ENCODE measurements around the gene SIN3B.

DNA sequence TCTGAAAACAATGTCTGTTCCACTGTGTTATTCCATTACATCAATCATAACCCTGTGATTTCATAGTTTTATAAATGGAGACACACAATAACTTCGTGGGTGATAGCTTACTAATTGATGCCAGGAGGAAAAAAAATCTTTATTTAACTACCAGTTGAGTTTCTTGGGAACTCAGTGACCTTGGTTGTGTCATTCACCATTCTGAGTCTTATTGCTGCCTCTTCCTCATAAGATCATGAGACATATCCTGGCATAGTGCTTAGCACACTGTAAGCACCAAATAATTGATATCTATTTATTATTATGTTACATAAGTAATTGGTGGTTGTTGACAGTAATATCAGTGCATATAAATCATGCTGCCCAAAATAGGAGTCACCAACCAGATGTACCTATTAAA lies 39.1 kb upstream of the SIN3B start:
- TF ChIP-seq, protein P1, sequence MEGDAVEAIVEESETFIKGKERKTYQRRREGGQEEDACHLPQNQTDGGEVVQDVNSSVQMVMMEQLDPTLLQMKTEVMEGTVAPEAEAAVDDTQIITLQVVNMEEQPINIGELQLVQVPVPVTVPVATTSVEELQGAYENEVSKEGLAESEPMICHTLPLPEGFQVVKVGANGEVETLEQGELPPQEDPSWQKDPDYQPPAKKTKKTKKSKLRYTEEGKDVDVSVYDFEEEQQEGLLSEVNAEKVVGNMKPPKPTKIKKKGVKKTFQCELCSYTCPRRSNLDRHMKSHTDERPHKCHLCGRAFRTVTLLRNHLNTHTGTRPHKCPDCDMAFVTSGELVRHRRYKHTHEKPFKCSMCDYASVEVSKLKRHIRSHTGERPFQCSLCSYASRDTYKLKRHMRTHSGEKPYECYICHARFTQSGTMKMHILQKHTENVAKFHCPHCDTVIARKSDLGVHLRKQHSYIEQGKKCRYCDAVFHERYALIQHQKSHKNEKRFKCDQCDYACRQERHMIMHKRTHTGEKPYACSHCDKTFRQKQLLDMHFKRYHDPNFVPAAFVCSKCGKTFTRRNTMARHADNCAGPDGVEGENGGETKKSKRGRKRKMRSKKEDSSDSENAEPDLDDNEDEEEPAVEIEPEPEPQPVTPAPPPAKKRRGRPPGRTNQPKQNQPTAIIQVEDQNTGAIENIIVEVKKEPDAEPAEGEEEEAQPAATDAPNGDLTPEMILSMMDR (IDR thresholded peaks at IDR 0.05; ENCODE audit: low read depth, low read length, poor library complexity, severe bottlenecking): no peak
- TF ChIP-seq EZH2phosphoT487 (IDR thresholded peaks at IDR 0.05; ENCODE audit: borderline replicate concordance, low read length): no peak
